CD1c-positive myeloid dendritic cell (primary cell): Measurements from ENCODE around the gene RXFP3.
"Not testable (repeated sequence)": the region's sequence is repeated elsewhere in the genome, so short reads cannot be mapped to it uniquely, and the experiment has no call there.

Experiments used
- DNase-seq: peaks from one replicate; pipeline ENCODE4 v3.0.0-alpha.2; 2016; ENCODE audit errors: extremely low spot score

Gene RXFP3

DNA sequence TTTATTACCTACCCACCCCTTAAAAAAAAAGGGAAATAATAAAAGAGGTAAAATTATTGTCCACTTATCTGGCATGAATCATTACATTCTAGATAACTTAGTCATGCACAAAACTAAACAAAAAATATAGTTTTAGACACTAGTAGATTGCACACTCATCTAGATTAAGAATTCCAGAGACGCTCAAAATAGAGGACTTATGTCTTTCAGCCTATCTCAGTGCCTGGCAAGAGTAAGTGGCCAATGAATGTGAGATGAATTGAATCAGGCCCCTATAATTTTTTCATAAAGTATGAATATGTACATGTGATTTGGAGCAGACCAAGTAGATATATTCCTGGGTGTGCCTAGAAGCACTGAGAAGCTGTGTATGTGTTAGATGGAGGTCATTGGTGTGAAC, 2.0 kb upstream of the RXFP3 start:
- DNase-seq = no peak

DNA sequence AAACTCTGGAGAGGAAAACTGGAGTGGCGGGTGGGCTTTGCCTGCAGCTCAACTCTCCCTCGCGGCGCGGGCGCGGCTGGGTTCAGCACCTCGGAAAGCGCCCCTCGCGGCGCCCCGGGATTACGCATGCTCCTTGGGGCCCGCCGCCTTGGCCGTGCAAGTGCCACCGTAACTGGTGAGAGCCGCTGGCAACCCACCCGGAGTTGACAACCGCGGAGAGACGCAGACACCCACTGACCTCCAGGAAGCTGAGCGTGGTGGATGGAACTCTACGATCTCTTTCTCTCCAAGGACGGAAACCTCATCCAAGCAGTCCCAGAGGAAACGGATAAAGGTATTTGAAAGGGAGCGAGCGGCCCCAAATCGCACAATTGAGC, 194 bp upstream of the RXFP3 start:
- peak; percentile 7 for DNase-seq

DNA sequence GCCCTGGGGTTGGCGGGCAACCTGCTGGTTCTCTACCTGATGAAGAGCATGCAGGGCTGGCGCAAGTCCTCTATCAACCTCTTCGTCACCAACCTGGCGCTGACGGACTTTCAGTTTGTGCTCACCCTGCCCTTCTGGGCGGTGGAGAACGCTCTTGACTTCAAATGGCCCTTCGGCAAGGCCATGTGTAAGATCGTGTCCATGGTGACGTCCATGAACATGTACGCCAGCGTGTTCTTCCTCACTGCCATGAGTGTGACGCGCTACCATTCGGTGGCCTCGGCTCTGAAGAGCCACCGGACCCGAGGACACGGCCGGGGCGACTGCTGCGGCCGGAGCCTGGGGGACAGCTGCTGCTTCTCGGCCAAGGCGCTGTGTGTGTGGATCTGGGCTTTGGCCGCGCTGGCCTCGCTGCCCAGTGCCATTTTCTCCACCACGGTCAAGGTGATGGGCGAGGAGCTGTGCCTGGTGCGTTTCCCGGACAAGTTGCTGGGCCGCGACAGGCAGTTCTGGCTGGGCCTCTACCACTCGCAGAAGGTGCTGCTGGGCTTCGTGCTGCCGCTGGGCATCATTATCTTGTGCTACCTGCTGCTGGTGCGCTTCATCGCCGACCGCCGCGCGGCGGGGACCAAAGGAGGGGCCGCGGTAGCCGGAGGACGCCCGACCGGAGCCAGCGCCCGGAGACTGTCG, 976 bp downstream of the RXFP3 start:
- DNase-seq = no peak

DNA sequence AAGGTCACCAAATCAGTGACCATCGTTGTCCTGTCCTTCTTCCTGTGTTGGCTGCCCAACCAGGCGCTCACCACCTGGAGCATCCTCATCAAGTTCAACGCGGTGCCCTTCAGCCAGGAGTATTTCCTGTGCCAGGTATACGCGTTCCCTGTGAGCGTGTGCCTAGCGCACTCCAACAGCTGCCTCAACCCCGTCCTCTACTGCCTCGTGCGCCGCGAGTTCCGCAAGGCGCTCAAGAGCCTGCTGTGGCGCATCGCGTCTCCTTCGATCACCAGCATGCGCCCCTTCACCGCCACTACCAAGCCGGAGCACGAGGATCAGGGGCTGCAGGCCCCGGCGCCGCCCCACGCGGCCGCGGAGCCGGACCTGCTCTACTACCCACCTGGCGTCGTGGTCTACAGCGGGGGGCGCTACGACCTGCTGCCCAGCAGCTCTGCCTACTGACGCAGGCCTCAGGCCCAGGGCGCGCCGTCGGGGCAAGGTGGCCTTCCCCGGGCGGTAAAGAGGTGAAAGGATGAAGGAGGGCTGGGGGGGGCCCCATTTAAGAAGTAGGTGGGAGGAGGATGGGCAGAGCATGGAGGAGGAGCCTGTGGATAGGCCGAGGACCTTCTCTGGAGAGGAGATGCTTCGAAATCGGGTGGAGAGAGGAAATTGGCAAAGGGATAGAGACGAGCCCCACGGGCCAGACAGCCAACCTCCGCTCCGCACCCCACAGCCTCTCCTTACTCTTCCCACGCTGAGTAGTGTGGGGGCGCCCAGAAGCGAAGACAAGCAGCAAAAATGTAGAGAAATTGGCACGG, 1.7 kb downstream of the RXFP3 start:
- DNase-seq = no peak

DNA sequence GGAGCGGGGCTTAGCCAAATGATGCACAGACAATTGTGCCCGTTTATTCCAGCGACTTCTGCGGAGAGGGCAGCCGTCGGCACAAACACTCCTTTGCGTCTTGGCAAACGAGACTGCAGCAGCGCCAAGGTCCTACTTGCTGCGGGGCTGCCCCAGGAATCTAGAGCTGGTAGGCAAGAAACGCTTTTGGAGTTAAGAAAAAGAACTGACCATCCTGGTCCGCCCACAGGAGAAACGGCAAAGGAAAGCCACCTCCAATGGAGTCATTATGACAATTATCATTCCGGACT, 2.3 kb downstream of the RXFP3 start:
- DNase-seq = no peak

DNA sequence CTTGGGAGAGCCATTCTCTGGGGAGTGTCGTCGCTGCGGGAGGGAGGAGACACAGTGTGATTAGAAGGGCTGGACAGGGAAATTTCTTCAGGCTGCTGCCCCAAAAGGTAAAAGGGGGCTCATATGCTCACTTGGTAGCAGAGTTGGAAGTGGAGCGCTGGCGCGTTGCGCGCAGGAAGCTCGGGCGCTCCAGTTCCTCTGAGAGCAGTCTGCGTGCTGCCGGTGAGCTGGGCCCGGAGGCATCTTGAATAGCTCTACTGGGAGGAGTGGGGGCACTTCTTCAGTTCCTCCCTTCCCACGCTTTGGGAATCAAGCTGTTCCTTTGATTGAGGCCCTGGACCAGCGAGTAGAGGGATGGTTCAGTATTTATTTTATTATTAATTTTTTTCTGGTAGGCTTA, 2.7 kb downstream of the RXFP3 start:
- DNase-seq = no peak

DNA sequence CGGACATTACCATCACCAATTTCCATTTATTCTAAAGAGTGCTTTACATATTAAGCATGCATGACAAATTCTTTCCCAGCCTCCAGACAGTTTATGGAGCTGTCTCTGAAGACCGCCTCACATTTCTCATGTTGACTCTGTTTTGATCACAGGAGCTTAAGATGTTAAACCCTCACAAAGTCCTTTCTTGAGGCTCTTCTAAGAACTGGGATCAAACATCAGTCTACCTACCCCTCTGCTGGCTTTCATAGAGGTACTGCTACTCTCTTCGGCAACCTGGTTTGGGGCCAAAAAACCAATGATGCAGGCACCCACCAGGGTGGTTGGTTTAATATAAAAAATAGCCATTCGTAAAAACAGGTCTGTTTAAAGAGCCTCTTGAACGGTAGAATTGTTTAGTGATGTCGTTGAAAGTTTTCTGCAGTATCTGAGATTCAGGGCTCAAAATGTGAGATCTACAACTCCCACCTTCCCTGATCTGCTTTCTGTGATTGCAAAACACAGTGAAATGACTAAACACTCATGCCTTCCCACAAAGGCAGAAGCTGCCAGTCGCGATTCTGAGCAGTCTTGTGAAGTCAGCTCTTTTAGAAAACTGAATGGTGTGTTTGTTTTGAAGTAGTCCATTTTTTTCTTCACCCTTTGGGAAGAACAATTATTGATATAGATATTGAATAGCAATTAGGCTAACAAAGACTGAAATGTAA, 3.5 kb downstream of the RXFP3 start:
- DNase-seq = no peak

DNA sequence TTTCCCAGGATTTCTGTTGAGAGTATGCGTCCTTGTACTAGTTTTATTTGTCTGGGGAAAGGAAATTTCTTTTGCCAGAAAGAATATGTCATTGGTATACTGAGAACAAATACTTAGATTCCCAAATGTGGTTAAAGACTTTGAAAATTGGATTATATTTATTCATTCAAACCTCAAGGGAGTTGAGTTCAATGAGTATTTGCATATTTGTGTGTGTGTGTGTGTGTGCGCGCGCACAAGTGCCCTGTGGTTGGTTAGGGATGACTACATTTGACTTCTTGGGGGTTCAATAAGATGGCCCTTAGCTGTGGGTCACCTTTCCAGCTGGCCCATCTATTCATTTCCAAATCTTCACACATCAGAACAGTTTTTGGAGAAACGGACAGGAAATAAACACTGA, 4.9 kb downstream of the RXFP3 start:
- no peak for DNase-seq

DNA sequence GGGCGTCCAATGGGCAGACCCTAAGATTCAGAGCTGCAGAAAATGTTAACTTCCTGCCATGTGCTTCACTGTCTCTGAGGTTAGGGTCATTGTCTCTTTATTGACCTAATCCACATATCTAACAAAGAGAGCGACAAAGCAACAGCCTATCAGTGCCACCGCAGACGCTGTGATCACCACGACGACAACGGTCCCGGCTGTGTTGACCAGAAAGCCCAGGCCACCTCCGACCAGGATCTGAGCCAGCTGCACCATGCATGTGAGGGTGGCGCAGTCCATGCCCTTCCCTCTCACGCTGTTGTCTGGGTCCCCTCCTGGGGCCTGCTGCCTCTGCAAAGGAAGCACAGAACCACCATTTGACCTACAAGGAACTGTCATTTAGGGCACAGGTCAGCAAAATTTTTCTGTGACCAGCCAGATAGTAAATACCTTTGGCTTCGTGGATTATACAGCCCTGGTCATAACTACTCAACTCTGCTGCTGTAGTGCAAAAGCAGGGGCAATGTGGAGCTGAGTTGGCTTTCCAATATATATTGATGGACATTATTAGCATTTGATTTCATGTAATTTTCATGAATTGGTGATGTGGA, 8.5 kb downstream of the RXFP3 start:
- no peak for DNase-seq

DNA sequence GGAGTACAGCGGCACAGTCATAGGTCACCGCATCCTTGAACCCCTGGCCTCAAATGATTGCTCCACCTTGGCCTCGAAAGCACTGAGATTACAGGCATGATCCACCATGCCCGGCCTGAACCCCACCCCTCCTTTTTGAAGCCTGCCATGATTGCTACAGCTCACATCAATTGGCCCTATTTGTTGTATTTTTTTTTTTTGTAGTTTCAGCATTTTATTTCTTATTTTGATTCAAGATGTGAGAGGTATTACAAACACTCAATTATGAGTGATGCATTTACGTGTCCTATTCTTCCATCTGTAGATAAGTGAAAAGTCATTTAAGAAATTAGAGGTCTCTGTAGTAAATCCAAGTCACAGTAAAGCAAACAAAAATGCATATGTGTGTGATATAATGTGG, 16.0 kb downstream of the RXFP3 start:
- not testable (repeated sequence) for DNase-seq

DNA sequence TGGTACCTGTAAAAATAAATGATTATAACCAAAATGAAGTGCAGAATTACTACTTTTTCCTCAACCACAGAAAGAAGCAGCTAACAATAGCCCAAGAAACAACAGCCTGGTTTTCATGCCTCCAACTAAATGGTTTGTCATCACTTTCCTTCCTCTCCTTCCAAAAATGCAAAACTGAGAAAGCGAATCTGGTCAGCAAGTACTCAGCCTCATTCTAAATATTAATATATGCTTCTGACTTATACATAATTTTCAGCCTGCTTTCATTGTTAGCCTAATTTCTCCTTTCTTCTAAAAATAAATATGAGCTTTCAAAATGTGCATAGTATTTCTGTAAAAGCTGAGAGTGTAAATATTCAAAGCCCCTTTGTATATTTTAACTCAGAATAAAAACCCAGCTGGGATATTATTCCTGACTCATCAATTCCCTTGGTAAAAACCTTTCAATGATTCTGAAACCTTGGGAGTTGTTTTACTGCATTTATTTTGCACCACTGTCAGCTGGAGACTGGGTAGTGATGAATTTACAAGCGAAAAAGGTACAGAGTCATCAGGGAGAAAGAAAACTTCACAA, 21.5 kb downstream of the RXFP3 start:
- no peak for DNase-seq

DNA sequence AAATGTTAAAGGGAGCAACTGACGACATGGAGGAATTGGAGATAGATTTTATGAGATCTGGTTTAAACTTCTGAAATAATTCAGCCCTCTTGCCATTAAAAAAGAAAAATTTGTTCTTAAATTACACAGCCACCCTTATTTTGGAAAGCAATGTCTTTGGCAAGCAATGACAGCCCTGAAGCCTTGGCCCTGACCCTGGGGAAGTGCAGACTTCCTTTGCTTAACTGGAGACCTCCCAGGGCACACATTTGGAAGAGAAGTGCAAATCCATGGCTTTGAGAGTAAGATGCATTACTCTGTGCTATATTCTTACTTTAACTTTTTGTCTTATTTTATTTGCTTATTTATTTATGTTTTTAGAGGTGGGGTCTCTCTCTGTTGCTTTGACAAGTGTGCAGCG, 22.0 kb downstream of the RXFP3 start:
- DNase-seq = no peak

DNA sequence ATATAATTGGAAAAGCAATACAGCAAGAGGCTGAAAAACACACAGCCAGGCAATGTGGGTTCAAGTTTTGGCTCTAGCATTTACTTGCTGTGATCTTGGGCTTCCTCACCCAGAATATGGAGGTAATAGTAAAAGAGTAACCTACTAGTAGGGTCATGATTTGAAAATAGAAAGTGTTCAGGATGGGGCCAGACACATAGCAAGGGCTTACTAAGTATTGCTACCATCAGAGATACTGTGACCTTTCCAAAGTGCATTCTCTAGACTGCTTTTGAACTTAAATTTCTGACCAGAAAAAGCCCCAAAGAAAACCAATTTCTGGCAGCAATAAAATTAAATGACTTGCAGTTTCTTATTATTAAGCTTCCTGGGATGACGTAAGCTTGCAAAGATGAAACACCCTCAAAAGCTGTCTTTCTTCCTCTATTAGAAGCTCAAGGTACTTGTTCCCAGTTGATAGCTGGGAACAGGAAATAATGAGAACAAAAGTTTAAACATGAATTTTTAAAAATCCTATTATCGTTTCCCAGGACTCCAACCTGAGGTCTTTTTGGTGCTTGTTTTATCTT, 28.0 kb downstream of the RXFP3 start:
- DNase-seq = no peak

DNA sequence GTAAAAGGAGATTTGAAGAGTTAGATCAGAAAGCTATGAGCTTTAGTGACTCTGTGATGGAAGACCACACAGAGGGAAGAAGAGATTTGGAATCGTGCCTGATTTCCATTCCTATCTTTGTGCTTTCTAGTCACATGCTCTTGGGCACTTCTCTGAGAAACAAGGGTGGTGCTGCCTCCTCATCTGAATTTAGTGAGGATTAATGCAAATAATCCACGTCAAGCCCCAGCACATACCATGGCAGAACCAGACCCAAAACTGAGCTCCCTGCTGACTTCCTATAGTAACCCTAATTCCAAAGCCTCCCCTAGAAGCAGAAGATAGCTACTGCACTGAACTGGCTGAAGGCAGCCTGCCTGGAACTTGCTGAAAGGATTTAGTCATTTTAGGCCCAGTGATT, 30.6 kb downstream of the RXFP3 start:
- DNase-seq = no peak

DNA sequence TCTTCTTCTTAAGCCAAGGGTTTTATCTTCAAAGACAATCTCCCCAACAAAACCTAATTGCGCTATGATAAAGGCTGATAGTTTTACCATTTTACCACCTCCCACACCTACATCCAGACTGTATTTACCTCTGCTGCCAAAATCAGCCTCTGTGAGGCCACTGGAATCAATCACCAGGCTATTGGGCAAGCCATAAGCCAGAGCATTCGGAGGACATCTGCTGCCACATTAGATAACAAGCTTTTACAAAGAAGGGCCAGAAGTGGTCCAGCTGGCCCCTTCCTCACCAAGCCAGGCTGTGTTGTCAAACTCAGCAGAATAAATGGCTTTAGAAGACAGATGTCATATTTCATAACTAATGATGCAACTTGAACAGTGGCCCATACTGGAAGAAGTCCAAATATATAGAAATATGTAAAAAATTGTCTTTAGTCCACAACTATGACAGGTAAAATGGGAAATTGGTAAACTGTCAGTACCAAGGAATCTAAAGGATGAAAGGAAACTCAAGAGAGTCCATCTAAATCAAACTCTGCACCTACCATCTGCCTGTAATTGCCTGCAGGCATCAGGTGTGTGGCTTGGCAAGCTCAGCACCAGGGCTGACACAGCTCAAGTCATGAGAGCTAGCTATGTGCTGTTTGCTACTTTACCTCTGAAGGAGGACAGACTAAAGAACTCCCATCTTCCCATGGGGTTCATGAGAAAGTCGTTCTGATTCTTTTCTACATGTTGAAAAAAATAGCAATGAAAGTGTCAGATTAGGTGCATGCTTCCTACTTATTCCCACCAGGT, 32.2 kb downstream of the RXFP3 start:
- no peak for DNase-seq

DNA sequence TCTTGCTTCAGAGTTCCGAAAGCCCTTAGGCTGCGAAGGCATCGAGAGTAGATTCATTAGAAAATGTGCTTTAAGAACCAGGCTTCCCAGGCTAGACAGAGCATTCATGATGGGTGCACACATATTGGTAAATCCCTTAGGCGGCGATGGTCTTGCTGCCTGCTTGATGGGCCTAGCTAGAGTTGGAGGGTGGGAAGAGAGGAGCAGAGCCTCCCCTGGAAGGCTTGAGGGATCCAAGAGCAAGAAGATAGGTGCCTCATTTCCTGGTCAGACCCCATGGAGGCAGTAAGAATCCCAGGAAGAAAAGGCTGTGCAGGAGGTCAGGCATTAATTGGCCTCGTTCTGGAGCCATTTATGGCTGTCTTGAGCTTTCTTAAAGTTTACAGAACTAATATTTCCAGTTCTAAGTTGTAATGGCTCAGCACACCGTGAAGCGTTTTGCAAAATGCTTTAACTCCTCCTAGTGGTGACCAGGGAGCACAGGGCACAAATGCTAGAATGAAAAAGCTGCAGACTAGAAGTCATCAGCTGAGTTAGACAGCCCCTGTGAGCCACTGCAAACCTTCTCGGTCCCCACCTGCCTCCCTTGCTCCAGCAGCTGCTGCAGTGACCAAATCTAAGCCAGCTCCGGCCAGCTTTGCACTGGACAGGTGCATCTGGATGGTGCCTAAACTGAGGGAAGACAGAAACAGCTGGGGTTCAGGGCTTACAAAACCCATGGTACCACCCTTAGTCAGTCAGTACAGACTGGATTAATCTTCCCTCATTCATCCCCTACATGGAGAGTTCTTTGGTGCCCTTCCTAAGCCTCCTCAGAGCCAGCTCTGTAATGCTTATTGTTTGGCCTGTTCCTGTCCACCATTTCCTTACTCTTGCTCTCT, 33.6 kb downstream of the RXFP3 start:
- DNase-seq = no peak

DNA sequence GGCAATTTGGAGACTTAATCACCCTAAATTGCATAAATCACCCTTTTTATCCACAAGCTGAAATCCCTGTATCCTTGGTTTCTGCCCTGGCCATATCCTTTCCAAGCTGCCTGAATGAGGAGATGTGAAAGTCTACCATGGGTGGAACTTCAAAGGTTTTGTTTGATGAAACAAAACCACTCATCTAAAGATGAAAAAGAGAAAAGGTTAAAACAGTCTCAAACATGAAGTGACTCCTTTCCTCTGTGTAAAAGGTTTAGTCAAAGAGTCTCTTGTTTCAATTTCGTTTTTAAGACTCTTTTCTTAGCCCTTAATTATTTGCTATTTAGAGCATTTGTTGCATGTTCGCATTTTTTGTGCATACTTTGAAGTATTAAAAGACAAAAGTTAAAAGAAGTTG, 37.1 kb downstream of the RXFP3 start:
- no peak for DNase-seq

DNA sequence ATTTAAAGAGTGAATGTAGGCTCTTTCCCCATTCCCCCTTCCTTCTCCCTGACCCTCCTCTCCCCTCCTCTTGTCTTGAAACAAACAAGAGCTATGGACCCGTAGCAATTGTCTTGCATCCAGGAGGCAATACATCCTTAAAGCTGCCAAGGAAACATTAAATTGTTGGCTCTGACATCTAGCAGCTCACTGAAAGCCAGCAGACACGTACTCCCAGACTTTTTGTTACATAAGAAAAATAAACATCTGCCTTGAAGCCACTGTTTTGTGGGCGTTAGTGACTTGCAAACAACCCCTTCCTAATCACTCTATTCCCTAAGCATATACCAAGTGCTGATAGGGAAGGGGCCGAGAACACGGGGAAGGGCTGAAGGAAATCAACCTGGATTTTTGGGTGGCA, 39.7 kb downstream of the RXFP3 start:
- DNase-seq = no peak

DNA sequence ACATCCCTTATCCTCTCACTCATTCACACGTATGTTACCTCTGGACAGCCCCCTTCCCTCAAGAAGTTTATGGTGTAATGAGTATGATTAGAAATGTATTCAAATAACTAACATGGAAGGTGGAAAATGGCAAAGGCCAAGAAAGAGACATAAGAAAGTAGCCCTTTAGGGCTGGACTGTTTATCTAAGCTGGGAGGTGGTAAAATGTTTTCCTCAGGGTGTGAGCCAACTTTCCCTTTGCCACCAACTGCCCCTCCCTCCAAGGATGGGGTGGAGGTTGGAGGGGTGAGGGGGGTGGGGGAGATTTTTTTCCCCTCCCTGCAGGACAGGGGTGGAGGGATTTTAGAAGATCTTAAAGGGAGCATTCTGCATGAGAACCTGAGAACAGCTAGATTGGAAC, 40.1 kb downstream of the RXFP3 start:
- DNase-seq = no peak

DNA sequence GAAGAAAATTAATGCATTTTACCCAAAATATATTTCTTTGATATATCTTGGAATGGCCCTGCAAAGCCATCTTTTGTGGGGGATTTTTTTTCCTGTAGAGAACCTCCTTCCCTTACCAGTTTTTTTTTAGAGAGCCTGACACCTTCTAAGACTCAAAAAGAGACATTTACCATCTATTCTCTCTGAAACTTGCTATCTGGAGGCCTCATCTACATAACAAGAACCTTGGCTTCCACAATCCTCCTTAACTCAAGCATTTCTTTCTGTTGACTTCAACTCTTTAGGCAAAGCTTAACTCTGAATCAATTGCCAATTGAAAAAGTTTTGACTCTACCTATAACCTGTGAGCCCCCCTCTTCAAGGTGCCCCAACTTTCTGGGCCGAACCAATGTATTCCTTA, 42.1 kb downstream of the RXFP3 start:
- DNase-seq = no peak
